H1 (cell line): Measurements from ENCODE around the gene ANKS1A. TPM values are rescaled to one million over a fixed set of nuclear protein-coding genes. Genes with fewer than 3 reads are reported as not detected.
A peak's percentile ranks its signal among the peaks of the same experiment; 100 is the strongest.

ENCODE experiments used
- CTCF ChIA-PET: fragments of 300-600 bp; sonication (Branson Sonifier 250); formaldehyde crosslinking; loops from one replicate; lab custom pipeline; 2021; ENCODE audit not compliant: partially characterized antibody; lab: Charles Lee
- POLR2A ChIA-PET: fragments of 300-600 bp; sonication (Branson Sonifier 250); formaldehyde crosslinking; loops from one replicate; lab custom pipeline; 2021; ENCODE audit warnings: inconsistent platforms; ENCODE audit not compliant: partially characterized antibody; lab: Charles Lee
- DNase-seq, 2 experiments: peaks; one replicate each; pipeline versions ENCODE4 v3.0.0 to v3.0.0-alpha.2; 2010 to 2022; ENCODE audit warnings: low spot score in 2 of 2, low read depth in 1 of 2, mixed read lengths in 1 of 2
- FAIRE-seq: peaks from 2 replicates; lab custom pipeline; 2011; peaks lifted over from hg19 to GRCh38; lab: Jason Lieb, UNC
- H2AFZ ChIP-seq: 2 replicates; pipeline ENCODE4 v1.8.1; 2012; ENCODE audit warnings: low read length, inconsistent platforms
- H2AK5ac ChIP-seq: 2 replicates; pipeline ENCODE4 v1.6.1; 2013; ENCODE audit warnings: low read depth, low read length
- H2BK120ac ChIP-seq: replicated peaks from 2 replicates; pipeline ENCODE3; 2013; ENCODE audit warnings: low read depth, low read length, inconsistent platforms
- H2BK12ac ChIP-seq: 2 replicates; pipeline ENCODE4 v1.6.1; 2013; ENCODE audit warnings: low read depth, low read length
- H2BK15ac ChIP-seq: 2 replicates; pipeline ENCODE4 v1.6.1; 2013; ENCODE audit warnings: low read length
- H2BK20ac ChIP-seq: 2 replicates; pipeline ENCODE4 v1.6.1; 2013; ENCODE audit warnings: low read length
- H2BK5ac ChIP-seq: 2 replicates; pipeline ENCODE4 v1.6.1; 2013; ENCODE audit warnings: low read depth, low read length
- H3K14ac ChIP-seq: 2 replicates; pipeline ENCODE4 v1.6.1; 2013; ENCODE audit warnings: inconsistent platforms; ENCODE audit not compliant: insufficient read length
- H3K18ac ChIP-seq: 2 replicates; pipeline ENCODE4 v1.6.1; 2013; ENCODE audit warnings: low read length; ENCODE audit errors: extremely low read depth
- H3K23ac ChIP-seq: 2 replicates; pipeline ENCODE4 v1.6.1; 2013; ENCODE audit warnings: inconsistent platforms; ENCODE audit not compliant: insufficient read length
- H3K23me2 ChIP-seq: 2 replicates; pipeline ENCODE4 v1.6.1; 2013; ENCODE audit warnings: low read depth, low read length
- H3K27ac ChIP-seq: 2 replicates; pipeline ENCODE4 v1.6.1; 2011; ENCODE audit warnings: low read depth, low read length, inconsistent platforms
- H3K27me3 ChIP-seq, 4 experiments: replicated peaks in 1 of 4; 1 replicate in 1 of 4; 2 replicates in 3 of 4; pipeline versions ENCODE4 v1.6.1 to v1.8.1; 2011 to 2013; ENCODE audit warnings: low read length in 3 of 4, mild to moderate bottlenecking in 3 of 4, inconsistent platforms in 2 of 4, mixed read lengths in 2 of 4, moderate library complexity in 1 of 4; ENCODE audit not compliant: control insufficient read depth in 3 of 4, insufficient read depth in 3 of 4; ENCODE audit errors: extremely low read depth in 1 of 4
- H3K36me3 ChIP-seq, 4 experiments: 2 replicates each; pipeline versions ENCODE4 v1.6.1 to v1.8.1; 2011 to 2013; ENCODE audit warnings: mild to moderate bottlenecking in 4 of 4, low read length in 3 of 4, moderate library complexity in 2 of 4, control low read depth in 1 of 4, inconsistent platforms in 1 of 4; ENCODE audit not compliant: insufficient read depth in 4 of 4, control insufficient read depth in 2 of 4
- H3K4ac ChIP-seq: replicated peaks from 2 replicates; pipeline ENCODE3; 2013; ENCODE audit warnings: low read length, low read depth, mixed read lengths, inconsistent platforms; ENCODE audit not compliant: insufficient read length
- H3K4me1 ChIP-seq, 4 experiments: replicated peaks in 1 of 4; 1 replicate in 1 of 4; 2 replicates in 3 of 4; pipeline versions ENCODE4 v1.6.1 to v1.8.1; 2011 to 2013; ENCODE audit warnings: low read length in 3 of 4, inconsistent platforms in 2 of 4, mixed read lengths in 1 of 4; ENCODE audit not compliant: insufficient read depth in 4 of 4, control insufficient read depth in 3 of 4
- H3K4me2 ChIP-seq, 2 experiments: 2 replicates each; pipeline versions ENCODE4 v1.6.1 to v1.8.1; 2011 to 2013; ENCODE audit warnings: low read depth in 2 of 2, low read length in 2 of 2, control low read depth in 1 of 2, inconsistent platforms in 1 of 2, mild to moderate bottlenecking in 1 of 2; ENCODE audit not compliant: insufficient read depth in 1 of 2
- H3K4me3 ChIP-seq, 4 experiments: fragments of 200-600, 300-600 bp in 1 of 4; sonication (generic), shearing (Covaris generic), sonication (Bioruptor Twin) in 1 of 4; 2 replicates each; pipeline versions ENCODE4 v1.5.1 to v1.8.1; 2011 to 2016; ENCODE audit warnings: low read length in 4 of 4, low read depth in 3 of 4, control low read depth in 2 of 4, inconsistent platforms in 2 of 4, mild to moderate bottlenecking in 2 of 4, mixed read lengths in 1 of 4, moderate library complexity in 1 of 4; ENCODE audit not compliant: insufficient read depth in 2 of 4; ENCODE audit errors: extremely low read depth in 1 of 4
- H3K56ac ChIP-seq: replicated peaks from 2 replicates; pipeline ENCODE3; 2013; ENCODE audit warnings: low read depth, mild to moderate bottlenecking, mixed read lengths, low read length, inconsistent platforms; ENCODE audit not compliant: insufficient read length
- H3K79me1 ChIP-seq: 2 replicates; pipeline ENCODE4 v1.6.1; 2013; ENCODE audit warnings: low read depth, low read length, control low read depth
- H3K79me2 ChIP-seq, 2 experiments: 2 replicates each; pipeline versions ENCODE4 v1.6.1 to v1.8.1; 2012 to 2013; ENCODE audit warnings: low read length in 2 of 2, mild to moderate bottlenecking in 2 of 2, inconsistent platforms in 1 of 2; ENCODE audit not compliant: insufficient read depth in 2 of 2, control insufficient read depth in 1 of 2
- H3K9ac ChIP-seq, 4 experiments: replicated peaks in 1 of 4; 1 replicate in 1 of 4; 2 replicates in 3 of 4; pipeline versions ENCODE4 v1.6.1 to v1.8.1; 2011 to 2013; ENCODE audit warnings: low read depth in 3 of 4, low read length in 3 of 4, control low read depth in 2 of 4, mild to moderate bottlenecking in 2 of 4, moderate library complexity in 2 of 4, inconsistent platforms in 1 of 4; ENCODE audit errors: extremely low read depth in 1 of 4
- H3K9me3 ChIP-seq, 2 experiments: 2 replicates each; pipeline versions ENCODE4 v1.6.1 to v1.8.1; 2012 to 2013; ENCODE audit warnings: mild to moderate bottlenecking in 2 of 2, moderate library complexity in 2 of 2, control low read depth in 1 of 2, inconsistent platforms in 1 of 2, low read depth in 1 of 2, low read length in 1 of 2, mixed read lengths in 1 of 2; ENCODE audit not compliant: insufficient read depth in 2 of 2
- H4K20me1 ChIP-seq, 2 experiments: replicated peaks in 1 of 2; 2 replicates each; pipeline versions ENCODE3 to v1.8.1; 2011 to 2013; ENCODE audit warnings: inconsistent platforms in 2 of 2, low read length in 2 of 2, mild to moderate bottlenecking in 1 of 2; ENCODE audit not compliant: insufficient read depth in 2 of 2, control insufficient read depth in 1 of 2
- H4K5ac ChIP-seq: 2 replicates; pipeline ENCODE4 v1.6.1; 2013; ENCODE audit warnings: low read length, low read depth, mixed read lengths, inconsistent platforms; ENCODE audit not compliant: insufficient read length
- H4K8ac ChIP-seq: 2 replicates; pipeline ENCODE4 v1.8.0; 2013; ENCODE audit warnings: mild to moderate bottlenecking, moderate library complexity, low read length, inconsistent platforms; ENCODE audit not compliant: insufficient read depth; ENCODE audit errors: extremely low read depth
- H4K91ac ChIP-seq: replicated peaks from 2 replicates; pipeline ENCODE3; 2013; ENCODE audit warnings: low read length, mixed read lengths, inconsistent platforms; ENCODE audit not compliant: insufficient read length
- KDM1A ChIP-seq: fragments of 200-600, 300-600 bp; sonication (generic); IDR thresholded peaks from 2 replicates; pipeline ENCODE4 v1.7.1; 2016; ENCODE audit warnings: mild to moderate bottlenecking, low read length, borderline replicate concordance
- SUZ12 ChIP-seq: fragments of 200-600 bp; sonication (generic); IDR thresholded peaks from 2 replicates; pipeline ENCODE4 v1.6.1; 2012; ENCODE audit warnings: mild to moderate bottlenecking, inconsistent platforms, low read length, moderate library complexity, mixed read lengths
- TEAD4 ChIP-seq: IDR thresholded peaks from 2 replicates; pipeline ENCODE4 v1.6.1; 2012; ENCODE audit warnings: low read depth, low read length, inconsistent platforms, mixed read lengths
- WGBS, 2 experiments: shearing (Covaris generic) in 1 of 2; methylation state at CpG; one replicate each; pipeline versions ENCODE4 v1.1.6 to v1.1.7; 2013 to 2015; ENCODE audit warnings: low lambda C conversion rate in 2 of 2, mixed read lengths in 2 of 2, inconsistent platforms in 1 of 2, low coverage in 1 of 2, missing lambda C conversion rate in 1 of 2; ENCODE audit not compliant: insufficient replicate concordance in 2 of 2, insufficient coverage in 1 of 2, insufficient read length in 1 of 2; ENCODE audit errors: extremely low coverage in 1 of 2, missing lambda C conversion rate in 1 of 2; 5-methylcytosine and 5-hydroxymethylcytosine counted together
- polyA plus RNA-seq, 7 experiments: library from polyadenylated mRNA; depleted of rRNA in 3 of 7; stranded (reverse) in 5 of 7; unstranded in 2 of 7; fragments of >200 nt in 5 of 7; fragments of 200-250 nt in 2 of 7; gene quantifications; 1 replicate in 5 of 7; 2 replicates in 1 of 7; 4 replicates in 1 of 7; pipeline versions ENCODE4 v1.2.1 to v1.2.3, GENCODE V29; 2011 to 2013; ENCODE audit warnings: missing spikeins in 2 of 7, mixed read lengths in 2 of 7
- total RNA-seq: library from RNA; stranded (reverse); fragmentation: NEBNext Ultra II Directional; extraction: Animal tissue kit (Norgen Biotek cat#: 25700); gene quantifications from 2 replicates; pipeline ENCODE4 v1.2.1, GENCODE V29; 2021

The ANKS1A gene
- total and polyA plus RNA-seq, 2 of the 8 experiments (the other 6 are each of a cell fraction or from before 2014, with no cell fraction given): 9.8 to 30.9 TPM

DNA sequence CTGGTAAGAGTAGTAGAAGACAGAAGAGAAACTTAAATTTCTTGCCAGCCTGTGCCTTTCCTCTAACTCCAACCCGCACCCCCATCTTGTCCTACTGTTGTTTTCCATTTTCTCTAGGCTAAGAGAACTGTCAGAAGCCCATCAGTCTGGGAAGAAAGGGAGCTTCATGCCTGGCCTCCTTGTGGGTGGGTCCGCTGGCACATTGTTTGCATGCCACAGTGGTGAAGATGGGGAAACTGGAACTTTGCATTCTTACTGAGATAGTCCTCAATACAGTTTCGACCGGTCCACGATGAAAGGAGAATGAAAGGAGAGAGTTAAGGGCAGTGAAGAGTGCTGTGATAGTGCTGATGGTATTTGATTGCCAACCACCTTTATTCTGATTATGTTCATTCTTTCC is 149.0 kb downstream of the ANKS1A start:
- H2AK5ac ChIP-seq: no peak overlapping the region
- H3K9ac ChIP-seq: no peak overlapping the region; a peak in 1 of 7 replicates
- H3K79me1 ChIP-seq: no peaks in the 10 kb centered on the region
- peak overlapping the region; percentile 20 for H3K4ac ChIP-seq
- DNase-seq (no peak), FAIRE-seq (no peak)
- peak overlapping the region; percentile 18 for H3K56ac ChIP-seq
- H3K23ac ChIP-seq: no peak overlapping the region
- no peak overlapping the region for H4K8ac ChIP-seq
- peak overlapping the region; percentile 23; the same call in 1 of the 2 replicates for H2BK12ac ChIP-seq
- H3K36me3 ChIP-seq: no peaks in the 10 kb centered on the region
- no peaks in the 10 kb centered on the region for H3K9me3 ChIP-seq
- TF ChIP-seq KDM1A (no peak), SUZ12 (no peak), TEAD4 (peak; percentile 50; the same call in 1 of the 2 replicates)
- no peaks in the 10 kb centered on the region for H4K20me1 ChIP-seq
- peak overlapping the region; percentile 95; the same call in 1 of the 2 replicates for H2BK5ac ChIP-seq
- peak overlapping the region; percentile 24; the same call in 1 of the 2 replicates for H2BK20ac ChIP-seq
- H3K23me2 ChIP-seq: no peaks in the 10 kb centered on the region
- H3K27ac ChIP-seq: peak overlapping the region; percentile 34; the same call in 1 of the 2 replicates
- ChIA-PET POLR2A (interaction anchor here (0.7 to 3.9 kb wide), 3 partner anchors 10 to 83 kb away, joined by 3 to 18 read pairs (median 13); no protein-coding TSS in a partner anchor), CTCF (interaction anchor here (1.2 to 1.3 kb wide), 2 partner anchors 11 to 12 kb away, joined by 4 read pairs; no protein-coding TSS in a partner anchor)
- 66% methylated on average over 5 of the region's 5 CpGs; no CpG with 5 or more reads in 1 of the 2 experiments for WGBS, 2 experiments
- H3K79me2 ChIP-seq: no peaks in the 10 kb centered on the region; a peak in 1 of 4 replicates
- 0 out of 8 replicates have a peak overlapping the region, but pooled peaks of 1 of the 4 experiments have one; percentile 3 for H3K4me3 ChIP-seq
- peak overlapping the region; percentile 81 for H4K91ac ChIP-seq
- peak overlapping the region; percentile 35 for H4K5ac ChIP-seq
- peak overlapping the region; percentile 77 for H2BK120ac ChIP-seq
- H3K14ac ChIP-seq: no peak overlapping the region
- peaks cover 24 to 43% (median 35%) of the 10 kb centered on the region in 4 experiments for H3K4me1 ChIP-seq
- no peak overlapping the region for H2AFZ ChIP-seq
- peak overlapping the region; percentile 85; the same call in 1 of the 2 replicates for H3K18ac ChIP-seq
- no peak overlapping the region for H2BK15ac ChIP-seq
- peak overlapping the region; percentile 34 to 60; a peak in 3 of 4 replicates for H3K4me2 ChIP-seq
- H3K27me3 ChIP-seq: no peaks in the 10 kb centered on the region; a peak in 2 of 7 replicates
